Colonic mucosa (tissue), 4 donors: Measurements from ENCODE around the gene DCUN1D3. TPM values are rescaled to one million over a fixed set of nuclear protein-coding genes. Genes with fewer than 3 reads are reported as not detected.

Experiments
- DNase-seq: peaks from one replicate; pipeline ENCODE4 v3.0.0-alpha.2; 2020
- H3K27ac ChIP-seq: fragments of 200-600 bp; one replicate; pipeline ENCODE4 v1.8.0; 2021
- H3K27me3 ChIP-seq: fragments of 200-600 bp; one replicate; pipeline ENCODE4 v1.8.0; 2021
- H3K36me3 ChIP-seq: fragments of 200-600 bp; one replicate; pipeline ENCODE4 v1.8.0; 2021
- H3K4me1 ChIP-seq: fragments of 200-600 bp; one replicate; pipeline ENCODE4 v1.8.0; 2021; ENCODE audit warnings: mild to moderate bottlenecking
- H3K4me3 ChIP-seq: fragments of 200-600 bp; one replicate; pipeline ENCODE4 v1.8.0; 2021
- H3K9ac ChIP-seq, 2 donors: one replicate each; pipeline ENCODE4 v1.7.0; 2013; ENCODE audit warnings: control low read depth in 2 of 2, low read depth in 2 of 2, low read length in 2 of 2
- H3K9me3 ChIP-seq: fragments of 200-600 bp; one replicate; pipeline ENCODE4 v1.8.0; 2021
- intact Hi-C: fragments of 100-400 bp; cut with DNase I; formaldehyde crosslinking; loops from one replicate; pipeline ENCODE4 v1.14.1; 2022
- total RNA-seq, 2 donors: library from RNA; stranded (reverse); fragmentation: NEBNext Ultra II Directional in 1 of 2; extraction: Animal tissue kit (Norgen Biotek cat#: 25700) in 1 of 2; gene quantifications; one replicate each; pipeline ENCODE4 v1.2.1, GENCODE V29; 2021
- TF ChIP-seq, protein P1 (sequence below): fragments of 200-600 bp; IDR thresholded peaks from one replicate; pipeline ENCODE4 v1.8.0; 2022; ENCODE audit warnings: antibody characterized with exemption, mild to moderate bottlenecking
- donor health status: healthy.
- donor health status: DM: no; HTN: no; CAD: no.
- donor health status: DM: no; HTN: no; CAD: no.

The DCUN1D3 gene
- total RNA-seq, 2 donors from 2014 or later = 6.0 to 15.0 TPM

GRCh38 chr16:20826039-20826566 is 74.1 kb downstream of the DCUN1D3 start:
- H3K27me3 ChIP-seq = no peaks in the 10 kb centered on the region
- no peak overlapping the region for H3K27ac ChIP-seq
- no peaks in the 10 kb centered on the region for H3K4me1 ChIP-seq
- H3K4me3 ChIP-seq = no peak overlapping the region
- no peak overlapping the region for H3K9ac ChIP-seq
- DNase-seq = no peak
- H3K36me3 ChIP-seq = no peaks in the 10 kb centered on the region
- intact Hi-C loops = no loop called here
- TF ChIP-seq, protein P1, sequence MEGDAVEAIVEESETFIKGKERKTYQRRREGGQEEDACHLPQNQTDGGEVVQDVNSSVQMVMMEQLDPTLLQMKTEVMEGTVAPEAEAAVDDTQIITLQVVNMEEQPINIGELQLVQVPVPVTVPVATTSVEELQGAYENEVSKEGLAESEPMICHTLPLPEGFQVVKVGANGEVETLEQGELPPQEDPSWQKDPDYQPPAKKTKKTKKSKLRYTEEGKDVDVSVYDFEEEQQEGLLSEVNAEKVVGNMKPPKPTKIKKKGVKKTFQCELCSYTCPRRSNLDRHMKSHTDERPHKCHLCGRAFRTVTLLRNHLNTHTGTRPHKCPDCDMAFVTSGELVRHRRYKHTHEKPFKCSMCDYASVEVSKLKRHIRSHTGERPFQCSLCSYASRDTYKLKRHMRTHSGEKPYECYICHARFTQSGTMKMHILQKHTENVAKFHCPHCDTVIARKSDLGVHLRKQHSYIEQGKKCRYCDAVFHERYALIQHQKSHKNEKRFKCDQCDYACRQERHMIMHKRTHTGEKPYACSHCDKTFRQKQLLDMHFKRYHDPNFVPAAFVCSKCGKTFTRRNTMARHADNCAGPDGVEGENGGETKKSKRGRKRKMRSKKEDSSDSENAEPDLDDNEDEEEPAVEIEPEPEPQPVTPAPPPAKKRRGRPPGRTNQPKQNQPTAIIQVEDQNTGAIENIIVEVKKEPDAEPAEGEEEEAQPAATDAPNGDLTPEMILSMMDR = no peak
- H3K9me3 ChIP-seq = no peaks in the 10 kb centered on the region

DNA sequence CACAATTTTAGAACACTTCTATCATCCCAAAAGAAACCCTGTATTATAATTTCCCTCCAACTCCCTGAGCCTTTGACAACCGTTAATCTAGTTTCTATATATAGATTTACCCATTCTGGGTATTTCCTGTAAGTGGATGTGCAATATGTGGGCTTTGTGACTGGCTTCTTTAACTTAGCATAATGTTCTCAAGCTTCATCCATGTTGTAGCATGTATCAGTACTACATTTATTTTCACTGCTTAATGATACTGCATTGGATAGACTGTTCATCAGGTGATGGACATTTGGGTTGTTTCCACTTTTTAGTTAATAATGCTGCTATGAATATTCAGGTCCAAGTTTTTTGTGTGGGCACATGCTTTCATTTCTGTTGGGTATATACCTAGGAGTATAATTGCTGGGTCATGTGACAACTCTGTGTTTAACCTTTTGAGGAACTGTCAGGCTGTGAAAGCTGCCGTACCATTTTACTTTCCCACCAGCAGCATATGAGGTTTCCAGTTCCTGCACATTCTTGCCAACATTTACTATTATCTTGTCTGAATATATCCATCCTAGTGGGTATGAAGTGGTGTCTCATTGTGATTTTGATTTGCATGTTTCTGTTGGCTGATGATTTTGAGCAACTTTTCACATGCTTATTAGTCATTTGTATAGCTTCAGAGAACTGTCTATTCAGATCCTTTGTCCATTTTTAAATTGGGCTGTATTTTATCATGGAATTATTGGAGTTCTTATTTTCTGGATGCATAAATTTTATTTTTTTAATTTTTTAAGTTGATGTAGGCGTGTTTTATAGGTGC is 77.4 kb downstream of the DCUN1D3 start:
- no peaks in the 10 kb centered on the region for H3K36me3 ChIP-seq
- intact Hi-C loops = no loop called here

GRCh38 chr16:20821682-20822081 is 78.5 kb downstream of the DCUN1D3 start:
- Histone ChIP-seq H3K27ac (no peak overlapping the region), H3K4me1 (no peaks in the 10 kb centered on the region), H3K36me3 (no peaks in the 10 kb centered on the region), H3K27me3 (no peaks in the 10 kb centered on the region), H3K9me3 (no peaks in the 10 kb centered on the region), H3K9ac (no peak overlapping the region), H3K4me3 (no peak overlapping the region)
- intact Hi-C loops = no loop called here
- TF ChIP-seq, protein P1 = no peak
- no peak for DNase-seq

More for the DNA sequence above, 77.4 kb downstream of the DCUN1D3 start:
- DNase-seq = no peak
- TF ChIP-seq, protein P1 = no peak
- no peaks in the 10 kb centered on the region for H3K9me3 ChIP-seq
- H3K9ac ChIP-seq = no peak overlapping the region
- H3K27me3 ChIP-seq = no peaks in the 10 kb centered on the region
- H3K4me1 ChIP-seq = no peaks in the 10 kb centered on the region
- H3K4me3 ChIP-seq = no peak overlapping the region
- no peak overlapping the region for H3K27ac ChIP-seq

- TF ChIP-seq, protein P1 = no peak
- intact Hi-C loops = no loop called here
- no peak overlapping the region for H3K27ac ChIP-seq
Measured at GRCh38 chr16:20818929-20819585, 81.1 kb downstream of the DCUN1D3 start.

DNA sequence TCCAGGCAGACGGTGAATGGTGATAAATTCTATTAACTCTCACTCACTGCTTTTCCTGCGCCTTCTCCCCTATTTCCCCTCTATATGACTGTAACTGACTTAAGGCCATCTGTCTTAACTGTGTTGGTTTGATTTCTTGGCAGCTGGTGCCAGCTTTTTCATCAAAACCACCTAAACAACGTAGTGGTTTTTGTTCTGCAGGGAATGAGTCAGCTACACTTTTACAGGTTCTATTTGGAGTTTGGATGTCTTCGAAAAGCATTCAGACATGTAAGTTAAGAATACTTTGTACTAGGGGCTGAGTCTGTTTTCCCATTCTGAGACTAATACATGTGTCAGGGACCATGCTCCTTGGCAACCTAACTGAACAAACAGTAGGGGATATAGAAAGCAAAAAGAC is 85.4 kb downstream of the DCUN1D3 start:
- DNase-seq = no peak
- Histone ChIP-seq H3K4me1 (no peaks in the 10 kb centered on the region), H3K4me3 (no peak overlapping the region), H3K9me3 (no peaks in the 10 kb centered on the region), H3K27ac (no peak overlapping the region), H3K9ac (no peak overlapping the region), H3K36me3 (no peaks in the 10 kb centered on the region), H3K27me3 (no peaks in the 10 kb centered on the region)
- intact Hi-C loops = no loop called here
- TF ChIP-seq, protein P1 = no peak

More at GRCh38 chr16:20818929-20819585, 81.1 kb downstream of the DCUN1D3 start:
- Histone ChIP-seq H3K9me3 (no peaks in the 10 kb centered on the region), H3K27me3 (no peaks in the 10 kb centered on the region), H3K9ac (no peak overlapping the region), H3K36me3 (no peaks in the 10 kb centered on the region), H3K4me3 (no peak overlapping the region), H3K4me1 (no peaks in the 10 kb centered on the region)
- DNase-seq = no peak
